A549 treated with CpdA at 1 μM for 4 hours (cell line): Measurements from ENCODE around the gene ABCA1. TPM values are rescaled to one million over a fixed set of nuclear protein-coding genes. Genes with fewer than 3 reads are reported as not detected.

Experiments
- total RNA-seq: library from RNA; stranded (reverse); fragments of 200-300 nt; extraction: Qiagen RNA extraction; gene quantifications from 5 replicates; pipeline ENCODE4 v1.2.3, GENCODE V29; 2022; ENCODE audit warnings: low read depth

Gene ABCA1
- 5.0 to 6.8 TPM (median 5.5 TPM) in 5 replicates for total RNA-seq

GRCh38 chr9:104927912-104928740, at the start of gene ABCA1:
Gene ABCA1 (minus strand): TSS chr9:104928155. CDS start chr9:104903679, 24,476 bp downstream.

GRCh38 chr9:104747565-104748358, 180.2 kb downstream of the ABCA1 start, which contains the start of gene NIPSNAP3A:
Gene NIPSNAP3A (plus strand): TSS chr9:104747683. CDS start chr9:104747793, 110 bp downstream.

Other genes with a start within 250 kb of the ABCA1 start
- gene OR13D1, start 233.6 kb downstream of the ABCA1 start, total RNA-seq, result not detected in 5 replicates
- gene NIPSNAP3A, start 180.5 kb downstream of the ABCA1 start, total RNA-seq, result 11.1 to 16.2 TPM (median 13.5 TPM) in 5 replicates
- gene NIPSNAP3B, start 164.0 kb downstream of the ABCA1 start, total RNA-seq, result 0.53 to 0.90 TPM (median 0.64 TPM) in 5 replicates